ENCODE data around the gene ZNF429.
"Not testable (repeated sequence)": the region's sequence is repeated elsewhere in the genome, so short reads cannot be mapped to it uniquely, and the experiment has no call there.

The ZNF429 gene

DNA sequence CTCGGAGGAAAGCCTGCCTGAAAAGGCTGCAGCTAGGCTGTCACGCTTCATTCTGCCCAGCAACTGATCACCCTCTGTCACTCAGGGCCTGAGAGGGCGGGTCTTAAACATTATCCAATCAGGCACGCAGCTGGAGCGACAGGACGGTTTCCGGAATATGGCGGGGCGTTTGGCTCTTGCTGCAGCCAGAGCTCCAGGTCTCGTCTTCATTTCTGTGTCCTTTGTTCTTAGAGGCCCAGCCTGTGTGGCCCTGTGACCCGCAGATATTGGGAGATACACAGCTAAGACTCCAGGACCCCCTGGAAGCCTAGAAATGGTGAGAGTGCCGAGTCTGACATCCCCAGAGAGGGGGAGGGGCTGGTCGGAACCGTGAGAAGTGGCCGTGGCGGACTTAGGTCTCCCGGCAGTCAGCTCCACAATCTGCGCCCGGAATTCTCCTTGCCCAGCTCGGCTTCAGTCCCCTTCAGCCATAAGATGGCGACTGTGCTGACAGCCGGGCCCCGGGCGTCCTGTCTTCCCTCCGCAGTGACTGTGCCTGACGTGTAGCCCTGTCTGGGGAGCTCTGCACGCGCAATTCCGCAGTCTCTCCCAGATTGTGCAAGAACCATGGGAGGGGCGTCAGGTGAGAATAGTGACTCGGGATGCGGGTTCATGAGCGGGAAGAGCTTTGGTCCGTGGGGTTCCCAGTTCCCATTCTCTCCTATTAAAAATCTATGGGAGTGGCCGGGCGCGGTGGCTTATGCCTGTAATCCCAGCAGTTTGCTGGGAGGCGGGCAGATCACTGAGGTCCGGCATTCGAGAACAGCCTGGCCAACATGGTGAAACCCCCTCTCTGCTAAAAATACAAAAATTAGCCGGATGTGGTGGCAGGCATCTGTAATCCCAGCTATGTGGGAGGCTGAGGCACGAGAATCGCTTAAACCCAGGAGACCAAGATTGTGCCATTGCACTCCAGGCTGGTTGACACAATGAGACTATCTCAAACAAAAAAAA lies at the start of gene ZNF429:
ZNF429 (plus strand) TSS at position 144 of the 993 bp plus-strand sequence; CDS start at position 314, 170 bp downstream.
- peak; percentile 84 for DNase-seq

DNA sequence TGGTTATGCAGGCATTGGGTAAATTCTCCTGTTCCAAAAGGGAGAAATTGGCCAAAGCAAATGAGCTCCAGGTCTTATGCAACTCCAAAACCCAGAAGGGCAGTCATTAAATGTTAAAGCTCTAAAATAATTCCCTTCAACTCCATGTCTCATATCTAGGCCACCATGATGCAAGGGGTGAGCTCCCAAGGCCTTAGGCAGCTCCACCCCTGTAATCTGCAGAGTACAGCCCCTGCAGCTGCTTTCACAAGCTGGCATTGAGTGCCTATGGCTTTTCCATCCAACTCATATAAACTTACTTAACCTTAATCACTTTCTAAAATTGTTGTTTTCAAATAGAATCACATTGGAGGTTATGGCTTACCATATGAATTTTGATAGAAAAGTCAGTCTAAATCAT lies 44.7 kb upstream of the ZNF429 start:
- DNase-seq, result no peak

DNA sequence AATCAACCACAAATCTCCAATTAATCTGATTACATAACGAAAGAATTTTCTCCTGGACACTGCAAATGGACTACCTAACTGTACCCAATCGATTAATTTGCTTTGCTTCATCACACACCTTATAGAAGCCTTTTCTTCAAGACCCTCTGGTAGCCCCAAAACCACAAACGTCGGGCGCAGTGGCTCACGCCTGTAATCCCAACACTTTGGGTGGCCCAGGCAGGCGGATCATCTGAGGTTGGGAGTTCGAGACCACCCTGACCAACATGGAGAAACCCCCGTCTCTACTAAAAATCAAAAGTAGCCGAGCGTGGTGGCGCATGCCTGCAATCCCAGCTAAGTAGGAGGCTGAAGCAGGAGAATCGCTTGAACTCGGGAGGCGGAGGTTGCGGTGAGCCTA lies 42.9 kb upstream of the ZNF429 start:
- DNase-seq, result no peak

DNA sequence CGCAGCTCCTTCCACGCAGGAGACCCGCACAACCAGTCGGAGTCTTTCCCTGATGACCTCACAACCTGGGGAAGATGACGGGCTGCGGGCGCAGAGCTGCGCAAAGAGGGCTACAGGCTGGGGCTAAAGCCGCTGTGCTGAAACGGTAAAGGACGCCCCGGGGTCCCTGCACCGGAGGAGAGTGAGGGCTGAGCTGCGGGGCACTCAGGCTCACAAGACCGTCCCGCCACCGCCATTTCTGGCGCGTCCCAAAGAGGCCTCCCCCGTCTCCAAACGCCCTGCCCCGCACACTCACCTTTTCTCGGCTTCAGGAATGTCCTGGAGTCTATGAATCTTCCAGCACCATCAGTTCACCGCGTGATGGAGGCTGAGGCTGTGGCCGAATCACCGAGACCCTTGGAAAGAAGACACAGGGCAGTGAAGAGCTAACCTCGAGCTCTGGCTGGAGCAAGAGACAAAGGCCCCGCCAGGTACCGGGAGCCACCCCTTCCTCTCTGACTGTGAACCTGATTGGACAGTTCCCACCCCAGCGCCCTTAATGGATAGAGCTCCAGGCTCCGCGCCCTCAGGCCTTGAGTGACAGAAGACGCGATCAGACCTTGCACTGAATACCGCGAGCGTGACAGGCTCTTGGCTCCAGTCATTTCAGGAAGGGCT lies 41.8 kb upstream of the ZNF429 start:
- no peak for DNase-seq

DNA sequence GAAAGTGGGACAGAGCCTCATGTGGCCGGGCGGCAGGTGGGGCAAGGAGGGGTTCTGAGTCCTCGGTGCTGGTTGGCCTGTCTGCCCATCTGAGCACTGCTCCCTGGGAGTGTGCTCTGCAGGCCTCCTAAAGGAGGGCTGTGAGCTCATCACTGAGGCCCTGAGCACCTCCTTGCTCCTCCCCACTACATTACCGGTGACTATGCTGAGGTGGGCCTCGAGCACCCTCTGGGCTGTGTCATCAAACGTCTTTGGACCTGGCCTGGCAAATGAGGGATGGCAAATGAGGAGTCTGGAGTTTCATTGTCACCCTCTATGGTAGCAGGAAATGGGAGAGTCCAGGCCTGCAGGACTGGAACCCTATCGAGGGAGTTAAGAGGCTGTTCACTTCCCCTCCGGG lies 38.8 kb upstream of the ZNF429 start:
- DNase-seq, result no peak

DNA sequence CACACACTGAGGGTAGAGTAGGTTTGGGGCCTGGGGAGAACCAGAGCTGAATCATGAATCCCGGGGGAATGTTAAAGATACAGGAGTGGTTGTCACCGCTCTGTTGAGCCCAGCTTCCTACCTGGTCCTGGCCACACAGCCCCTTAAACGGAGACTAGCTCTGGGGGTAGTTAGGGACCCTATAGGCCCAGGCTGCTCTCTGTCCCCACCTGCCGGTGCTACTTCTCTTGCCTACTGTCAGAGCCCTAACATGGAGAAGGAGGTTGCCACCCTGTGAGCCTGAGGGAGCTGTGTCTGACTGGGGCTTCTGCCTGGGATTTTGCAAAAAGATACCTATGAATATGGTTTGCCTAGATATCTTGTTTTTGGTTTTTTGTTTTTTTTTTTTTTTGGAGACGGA lies 36.6 kb upstream of the ZNF429 start:
- no peak for DNase-seq

DNA sequence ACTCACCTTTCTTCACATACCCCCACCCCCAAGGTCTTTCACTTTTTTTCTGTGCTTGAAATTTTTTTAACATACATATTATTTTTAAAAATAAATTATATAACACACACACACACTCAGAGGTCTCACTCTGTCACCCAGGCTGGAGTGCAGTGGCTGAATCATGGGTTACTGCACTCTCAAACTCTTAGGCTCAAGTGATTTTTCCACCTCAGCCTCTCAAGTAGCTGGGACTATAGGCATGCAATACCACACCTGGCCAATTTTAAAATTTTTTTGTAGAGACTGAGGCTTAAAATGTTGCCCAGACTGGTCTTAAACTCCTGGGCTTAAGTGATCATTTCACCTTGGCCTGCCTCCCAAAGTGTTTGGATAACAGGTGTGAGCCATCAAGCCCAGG lies 32.9 kb upstream of the ZNF429 start:
- no peak for DNase-seq

DNA sequence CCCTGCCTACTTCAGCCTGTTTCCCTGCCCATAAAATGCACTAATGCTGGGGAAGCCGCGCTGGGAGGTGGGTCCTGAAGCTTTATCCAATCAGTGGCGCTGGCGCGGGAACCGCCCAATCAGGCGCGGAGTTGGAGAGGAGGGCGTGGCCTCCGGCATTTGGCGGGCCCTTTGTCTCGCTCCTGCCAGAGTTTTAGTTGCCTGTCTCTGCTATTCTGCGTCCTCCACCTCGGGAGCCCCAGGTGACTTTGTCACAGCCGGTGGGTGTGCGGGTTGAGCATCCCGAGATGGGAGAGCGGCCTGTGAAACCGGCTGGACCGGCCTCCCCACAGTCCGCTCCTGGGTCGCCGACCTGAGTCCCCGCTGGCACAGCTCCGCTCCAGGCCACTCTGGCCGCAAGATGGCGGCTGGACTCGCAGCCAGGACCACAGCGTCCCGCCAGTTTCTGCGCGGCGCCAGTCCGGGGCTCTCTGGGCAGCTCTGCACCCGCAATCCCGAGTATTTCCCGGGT lies 30.7 kb upstream of the ZNF429 start:
- DNase-seq, result peak; percentile 63

DNA sequence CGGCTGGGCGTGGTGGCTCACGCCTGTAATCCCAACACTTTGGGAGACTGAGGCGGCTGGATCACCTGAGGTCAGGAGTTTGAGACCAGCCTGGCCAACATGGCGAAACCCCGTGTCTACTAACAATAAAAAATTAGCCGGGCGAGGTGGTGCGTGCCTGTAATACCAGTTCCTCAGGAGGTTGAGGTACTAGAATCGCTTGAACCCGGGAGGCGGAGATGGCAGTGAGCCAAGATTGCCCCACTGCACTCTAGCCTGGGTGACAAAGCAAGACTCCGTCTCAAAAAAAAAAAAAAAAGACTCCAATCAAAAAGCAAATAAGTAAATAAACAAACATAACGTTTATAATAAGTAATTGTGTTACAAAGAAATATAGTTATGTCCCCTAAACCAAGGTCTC lies 23.0 kb upstream of the ZNF429 start:
- not testable (repeated sequence) for DNase-seq

DNA sequence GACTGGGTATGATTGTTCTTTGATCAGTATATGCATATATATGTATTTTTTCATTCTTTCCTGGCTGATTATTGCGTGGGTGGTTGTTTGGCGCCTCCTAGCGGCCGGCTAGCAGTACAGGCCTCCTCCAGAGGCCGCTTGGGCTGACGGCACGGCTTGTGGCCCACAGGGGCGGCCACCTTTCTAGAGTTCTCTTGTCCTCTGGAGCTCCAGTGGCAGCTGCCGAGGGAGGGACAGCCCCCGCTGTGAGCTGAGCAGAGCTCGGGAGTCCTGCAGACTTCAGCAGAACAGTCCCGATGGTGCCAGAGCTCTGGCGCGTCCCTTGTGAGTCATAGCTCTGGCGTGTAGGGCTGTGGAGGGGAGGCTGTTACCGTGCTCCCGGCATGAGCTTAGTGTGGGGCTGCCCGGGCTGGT lies 22.5 kb upstream of the ZNF429 start:
- peak; percentile 61 for DNase-seq

DNA sequence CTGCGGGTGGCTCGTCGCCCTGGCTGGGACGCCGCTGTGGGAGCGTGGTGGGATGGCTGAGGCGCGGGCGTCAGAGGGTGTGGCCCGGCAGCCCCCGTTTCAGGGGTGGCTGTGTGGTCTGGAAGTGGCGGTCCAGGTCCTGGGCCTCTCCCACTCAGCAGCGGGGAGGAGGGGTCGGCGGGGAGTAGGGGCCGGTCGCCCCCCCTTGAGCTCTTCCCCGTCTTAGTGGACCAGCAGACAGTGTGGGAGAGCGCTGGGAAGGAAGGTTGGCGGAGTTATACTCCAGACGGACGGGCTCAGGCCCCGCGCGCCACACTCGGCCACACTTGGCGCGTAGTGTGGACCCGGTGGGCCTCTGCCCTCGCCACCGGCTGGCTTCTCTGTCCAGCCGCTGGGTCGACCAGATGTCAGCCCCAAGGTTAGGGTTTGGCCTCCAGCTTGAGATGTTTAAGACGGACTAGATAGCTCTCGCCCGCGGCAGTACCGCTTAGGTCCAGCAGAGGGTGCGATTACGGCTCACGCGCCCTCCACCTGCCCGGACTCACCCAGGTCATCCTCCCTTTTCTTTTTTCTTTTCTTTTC lies 21.7 kb upstream of the ZNF429 start:
- peak; percentile 53 for DNase-seq

DNA sequence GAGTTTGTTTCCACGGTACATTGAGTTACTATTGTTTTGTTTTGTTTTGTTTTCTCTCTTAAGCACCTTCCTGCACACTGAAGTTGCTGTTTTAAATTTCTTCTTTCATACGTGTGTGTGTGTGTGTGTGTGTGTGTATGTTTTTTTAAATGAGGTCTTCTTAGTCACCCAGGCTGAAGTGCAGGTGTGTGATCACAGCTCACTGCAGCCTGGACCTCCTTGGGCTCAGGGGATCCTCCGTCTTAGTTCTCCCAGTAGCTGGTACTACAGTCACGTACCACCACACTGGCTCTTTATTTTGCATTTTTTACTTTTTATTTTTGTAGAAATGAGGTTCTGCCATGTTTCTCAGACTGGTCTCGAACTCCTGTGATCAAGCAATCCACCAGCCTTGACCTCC lies 20.8 kb upstream of the ZNF429 start:
- no peak for DNase-seq

DNA sequence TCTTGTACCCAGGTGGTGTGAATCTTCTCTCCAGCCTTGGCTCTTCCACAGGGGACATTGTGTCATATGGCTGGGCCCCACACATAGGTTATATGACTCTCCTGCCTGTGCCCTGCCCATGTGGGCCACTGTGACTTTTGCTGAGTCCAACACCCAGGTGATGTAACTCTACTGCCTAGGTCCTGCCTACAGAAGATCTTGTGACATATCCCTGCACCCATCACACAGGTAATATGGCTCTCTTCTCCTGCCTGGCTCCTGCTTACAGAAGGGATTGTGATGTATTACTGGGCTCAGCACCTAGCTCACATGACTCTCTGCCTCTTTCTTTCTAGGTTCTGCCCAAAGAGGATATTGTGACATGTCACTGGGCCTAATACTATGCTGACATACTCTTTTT lies 19.5 kb upstream of the ZNF429 start:
- no peak for DNase-seq

DNA sequence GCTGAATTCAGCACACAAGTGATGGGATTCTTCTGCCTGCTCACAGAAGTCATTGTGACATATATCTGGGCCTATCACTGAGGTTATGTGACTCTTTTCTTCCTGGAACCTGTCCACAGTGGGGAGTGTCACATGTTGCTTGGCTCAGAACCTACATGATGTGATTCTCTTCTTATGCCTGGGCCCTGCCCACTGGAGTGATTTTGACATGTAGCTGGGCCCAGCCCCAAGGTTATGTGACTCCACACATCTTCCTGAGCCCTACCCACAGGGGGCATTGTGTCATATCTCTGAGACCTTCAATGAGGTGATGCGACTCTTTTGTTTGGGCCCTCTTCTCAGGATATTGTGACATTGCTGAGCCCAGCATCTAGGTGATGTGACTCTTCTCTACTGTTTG lies 17.4 kb upstream of the ZNF429 start:
- no peak for DNase-seq

DNA sequence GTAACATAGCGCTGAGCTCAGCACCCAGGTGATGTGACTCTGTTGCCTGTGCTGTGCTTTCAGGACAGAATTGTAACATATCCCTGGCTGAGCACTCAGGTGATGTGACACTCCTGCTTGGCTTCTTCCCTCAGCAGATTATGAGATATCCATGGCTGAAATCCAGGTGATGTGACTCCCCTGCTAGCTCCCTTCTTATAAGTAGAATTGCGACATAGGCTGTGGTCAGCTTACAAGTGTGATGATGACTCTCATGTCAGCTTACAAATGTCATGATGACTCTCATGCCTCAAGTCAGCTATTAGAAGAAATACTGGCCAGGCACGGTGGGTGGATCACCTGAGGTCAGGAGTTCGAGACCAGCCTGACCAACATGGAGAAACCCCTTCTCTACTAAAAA lies 14.3 kb upstream of the ZNF429 start:
- no peak for DNase-seq

DNA sequence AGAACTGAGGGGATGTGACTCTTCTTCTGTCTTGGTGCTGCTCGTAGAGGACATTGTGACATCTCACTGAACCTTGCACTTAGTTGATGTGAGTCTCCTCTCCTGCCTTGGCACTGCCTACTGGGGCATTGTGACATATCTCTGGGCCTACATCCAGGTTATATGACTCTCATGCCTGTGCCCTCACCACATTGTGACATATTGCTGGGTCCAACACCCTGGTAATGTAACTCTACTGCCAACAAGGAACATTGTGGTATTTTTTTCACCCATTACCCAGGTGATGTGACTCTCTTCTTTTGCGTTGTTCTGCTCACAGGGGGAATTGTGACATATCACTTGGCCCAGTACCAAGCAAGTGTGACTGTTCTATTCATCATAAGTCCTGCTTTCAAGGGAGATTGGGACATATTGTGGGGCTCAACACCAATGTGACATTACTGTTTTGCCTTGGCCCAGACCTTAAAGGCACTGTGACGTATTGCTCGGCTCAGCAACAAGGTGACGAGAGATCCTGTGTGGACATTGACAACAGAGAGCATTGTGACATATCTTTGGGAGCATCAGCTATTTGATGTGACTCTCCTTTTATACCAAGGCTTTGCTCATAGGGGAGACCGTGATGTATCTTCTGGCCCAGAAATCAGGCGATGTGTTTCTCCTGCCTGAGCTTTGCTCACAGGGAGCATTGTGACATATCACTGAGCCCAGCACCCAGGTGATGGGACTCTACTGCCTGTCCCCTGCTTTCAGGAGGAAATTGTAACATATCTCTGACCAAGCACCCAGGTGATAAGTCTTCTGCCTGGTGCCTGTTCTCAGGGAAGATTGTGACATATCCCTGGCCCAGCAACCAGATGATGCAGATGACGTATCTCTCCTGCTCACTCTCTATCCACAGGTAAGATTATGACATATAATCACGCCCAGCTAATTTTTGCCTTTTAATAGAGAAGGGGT lies 12.2 kb upstream of the ZNF429 start:
- no peak for DNase-seq

DNA sequence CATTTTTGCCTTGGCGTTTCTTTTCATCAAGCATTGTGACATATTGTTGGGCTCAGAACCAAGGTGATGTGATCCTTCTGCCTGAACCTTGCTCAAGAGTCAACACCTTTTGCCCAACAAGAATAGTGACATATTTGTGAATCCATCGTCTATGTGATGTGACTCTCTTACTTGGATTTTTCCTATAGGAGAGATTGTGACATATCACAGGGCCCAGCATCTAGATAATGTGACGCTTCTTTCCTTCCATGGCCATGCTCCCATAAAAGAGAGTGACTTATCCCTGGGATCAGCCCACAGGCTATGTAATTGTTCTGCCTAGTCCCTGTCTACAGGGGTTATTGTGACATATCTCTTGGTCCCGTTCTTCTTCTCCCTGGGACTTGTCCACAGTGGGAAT lies 8.5 kb upstream of the ZNF429 start:
- no peak for DNase-seq

DNA sequence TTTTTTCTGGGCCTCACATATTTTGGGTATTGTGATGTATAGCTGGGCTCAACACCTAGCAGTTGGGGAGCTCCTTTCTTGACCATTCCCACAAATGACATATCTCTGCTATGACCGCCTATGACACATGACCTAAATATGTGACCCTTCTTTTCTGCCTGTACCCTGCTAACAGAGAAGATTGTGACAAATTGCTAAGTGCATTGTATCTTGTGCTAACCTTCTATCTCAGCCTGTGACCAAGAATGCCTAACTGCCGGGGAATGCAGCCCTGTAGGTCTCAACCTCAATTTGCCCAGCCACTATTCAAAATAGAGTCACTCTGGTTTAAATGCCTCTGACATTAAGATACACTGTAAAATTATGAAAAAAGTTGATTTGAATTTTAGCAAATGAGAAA lies 6.8 kb upstream of the ZNF429 start:
- no peak for DNase-seq

DNA sequence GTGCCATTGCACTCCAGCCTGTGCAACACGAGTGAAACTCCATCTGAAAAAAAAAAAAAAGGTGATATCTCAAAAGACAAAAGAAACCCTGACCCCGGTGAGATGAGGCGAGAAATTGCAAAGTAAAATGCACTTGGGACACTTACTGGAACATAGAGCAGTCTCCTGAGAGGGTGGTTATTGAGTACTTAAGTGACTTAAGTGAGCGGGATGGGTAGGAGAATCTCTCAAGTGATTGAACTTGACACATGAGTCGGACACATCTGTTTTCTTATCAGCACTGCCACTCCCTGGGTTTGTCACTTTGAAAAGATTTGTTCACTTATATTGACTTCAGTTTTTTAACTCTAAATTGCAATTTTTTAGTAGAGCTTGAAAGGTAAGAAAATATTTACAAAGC lies 2.8 kb downstream of the ZNF429 start:
- DNase-seq, result no peak

DNA sequence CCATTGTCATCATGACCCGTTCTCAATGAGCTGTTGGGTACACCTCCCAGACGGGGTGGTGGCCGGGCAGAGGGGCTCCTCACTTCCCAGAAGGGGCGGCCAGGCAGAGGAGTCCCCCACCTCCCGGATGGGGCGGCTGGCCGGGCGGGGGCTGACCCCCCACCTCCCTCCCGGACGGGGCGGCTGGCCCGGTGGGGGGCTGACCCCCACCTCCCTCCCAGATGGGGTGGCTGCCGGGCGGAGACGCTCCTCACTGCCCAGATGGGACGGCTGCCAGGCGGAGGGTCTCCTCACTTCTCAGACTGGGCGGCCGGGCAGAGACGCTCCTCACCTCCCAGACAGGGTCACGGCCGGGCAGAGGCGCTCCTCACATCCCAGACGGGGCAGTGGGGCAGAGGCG lies 5.7 kb downstream of the ZNF429 start:
- DNase-seq, result not testable (repeated sequence)

DNA sequence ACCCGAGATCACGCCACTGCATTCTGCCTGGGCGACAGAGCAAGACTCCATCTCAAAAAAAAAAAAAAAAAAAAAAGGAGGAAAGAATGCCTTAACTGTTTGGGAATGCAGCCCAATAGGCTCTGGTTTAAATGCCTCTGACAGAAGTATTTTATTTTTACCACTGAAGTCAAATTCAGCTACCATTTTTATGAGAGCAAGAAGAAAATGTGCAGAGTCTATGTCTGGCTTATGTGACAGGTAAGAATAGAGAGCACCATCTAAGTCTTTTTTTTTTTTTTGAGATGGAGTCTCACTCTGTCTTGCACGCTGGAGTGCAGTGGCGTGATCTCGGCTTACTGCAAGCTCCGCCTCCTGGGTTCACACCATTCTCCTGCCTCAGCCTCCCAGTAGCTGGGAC lies 7.2 kb downstream of the ZNF429 start:
- not testable (repeated sequence) for DNase-seq

DNA sequence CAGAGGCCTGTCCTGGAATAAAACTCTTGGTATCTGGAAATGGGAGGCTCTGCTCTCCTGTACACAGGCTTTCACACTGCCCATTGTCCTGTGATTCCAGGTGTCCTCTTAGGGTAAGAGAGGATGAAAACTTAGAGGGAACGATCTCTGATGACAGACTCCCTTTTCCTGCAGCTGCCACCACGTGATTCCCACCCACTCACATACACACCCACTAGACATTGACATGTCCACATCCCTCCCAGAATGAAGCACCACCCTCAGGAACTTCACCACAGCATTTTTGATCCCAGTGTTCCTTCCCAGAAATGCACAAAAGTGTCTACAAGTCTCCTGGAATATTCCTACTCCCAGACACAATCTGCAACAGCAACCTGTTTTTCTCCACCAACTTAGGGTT lies 8.2 kb downstream of the ZNF429 start:
- DNase-seq, result no peak

All from activated CD4-positive, alpha-beta T cell treated with anti-CD3 and anti-CD28 coated beads for 1 hour (primary cell).